Retina (tissue), 1 donor: Measurements from ENCODE around the gene CXCL8.

ENCODE experiments used
- DNase-seq: peaks from one replicate; pipeline ENCODE4 v3.0.0-alpha.2; 2016

Gene CXCL8

GRCh38 chr4:73718375-73719373 is 21.7 kb upstream of the CXCL8 start:
- DNase-seq = no peak

GRCh38 chr4:73721435-73721834 is 18.9 kb upstream of the CXCL8 start:
- DNase-seq = no peak

- DNase-seq = no peak
These were observed 18.5 kb upstream of the CXCL8 start for GRCh38 chr4:73721909-73722308.

GRCh38 chr4:73723023-73723422 is 17.3 kb upstream of the CXCL8 start:
- no peak for DNase-seq

- no peak for DNase-seq
These were observed 16.4 kb upstream of the CXCL8 start for GRCh38 chr4:73723928-73724327.

- DNase-seq = no peak
These were observed 14.9 kb upstream of the CXCL8 start for GRCh38 chr4:73725510-73725909.

GRCh38 chr4:73725985-73726384 is 14.4 kb upstream of the CXCL8 start:
- DNase-seq = no peak

- no peak for DNase-seq
These were observed 12.7 kb upstream of the CXCL8 start for GRCh38 chr4:73727685-73728084.

GRCh38 chr4:73728091-73728741 is 12.2 kb upstream of the CXCL8 start:
- no peak for DNase-seq

- DNase-seq = peak; percentile 51
These were observed 10.7 kb upstream of the CXCL8 start for GRCh38 chr4:73729534-73730165.

GRCh38 chr4:73730292-73730691 is 10.1 kb upstream of the CXCL8 start:
- no peak for DNase-seq

GRCh38 chr4:73730867-73731266 is 9.5 kb upstream of the CXCL8 start:
- no peak for DNase-seq

GRCh38 chr4:73731968-73732610 is 8.3 kb upstream of the CXCL8 start:
- no peak for DNase-seq

- DNase-seq = no peak
These were observed 7.5 kb upstream of the CXCL8 start for GRCh38 chr4:73732759-73733431.

GRCh38 chr4:73734530-73735001 is 5.8 kb upstream of the CXCL8 start:
- no peak for DNase-seq

GRCh38 chr4:73735231-73735630 is 5.1 kb upstream of the CXCL8 start:
- DNase-seq = no peak

GRCh38 chr4:73741031-73741749 is 821 bp downstream of the CXCL8 start:
- no peak for DNase-seq

- no peak for DNase-seq
These were observed 1.6 kb downstream of the CXCL8 start for GRCh38 chr4:73741750-73742489.

- no peak for DNase-seq
These were observed 2.3 kb downstream of the CXCL8 start for GRCh38 chr4:73742490-73743160.

- DNase-seq = no peak
These were observed 2.9 kb downstream of the CXCL8 start for GRCh38 chr4:73743281-73743680.
